B cell (primary cell): Measurements from ENCODE around the gene CCNF. TPM values are rescaled to one million over a fixed set of nuclear protein-coding genes. Genes with fewer than 3 reads are reported as not detected.

ENCODE experiments used
- ATAC-seq: fragments of 200-7000 bp; cut with Tn5 transposase; one replicate; pipeline ENCODE4 v1.10.0; 2021; ENCODE audit warnings: low read depth, mild to moderate bottlenecking, moderate number of reproducible peaks, moderate library complexity
- CTCF ChIA-PET: fragments of 350-600 bp; sonication (Branson Sonifier 250); formaldehyde crosslinking; loops from one replicate; lab custom pipeline; 2021; ENCODE audit warnings: antibody characterized with exemption, inconsistent platforms; lab: Charles Lee
- POLR2A ChIA-PET: fragments of 350-600 bp; sonication (Branson Sonifier 250); formaldehyde crosslinking; loops from one replicate; lab custom pipeline; 2021; ENCODE audit warnings: antibody characterized with exemption; lab: Charles Lee
- DNase-seq: peaks from one replicate; pipeline ENCODE4 v3.0.0; 2013
- H2AFZ ChIP-seq: 2 replicates; pipeline ENCODE4 v1.6.1; 2012; ENCODE audit warnings: mild to moderate bottlenecking, low read depth, low read length; ENCODE audit not compliant: insufficient read depth, poor library complexity, severe bottlenecking
- H3K27ac ChIP-seq, 2 donors: 1 replicate in 1 of 2; 2 replicates in 1 of 2; pipeline ENCODE4 v1.5.1; 2012 to 2013; ENCODE audit warnings: low read length in 2 of 2, mild to moderate bottlenecking in 2 of 2, moderate library complexity in 1 of 2
- H3K27me3 ChIP-seq, 4 experiments: fragments of 200-600 bp in 1 of 4; sonication (generic) in 1 of 4; replicated peaks in 1 of 4; 1 replicate in 2 of 4; 2 replicates in 2 of 4; pipeline versions ENCODE4 v1.6.1 to v1.7.0; 2013 to 2016; ENCODE audit warnings: low read length in 3 of 4, mild to moderate bottlenecking in 2 of 4, mixed read lengths in 1 of 4, moderate library complexity in 1 of 4; ENCODE audit not compliant: insufficient read depth in 4 of 4, control insufficient read depth in 3 of 4; ENCODE audit errors: control extremely low read depth in 1 of 4
- H3K36me3 ChIP-seq, 2 experiments: replicated peaks in 1 of 2; 1 replicate in 1 of 2; 2 replicates in 1 of 2; pipeline versions ENCODE4 v1.6.1 to v1.7.1; 2013; ENCODE audit warnings: low read length in 1 of 2; ENCODE audit not compliant: insufficient read depth in 2 of 2, control insufficient read depth in 1 of 2; ENCODE audit errors: control extremely low read depth in 1 of 2, extremely low read depth in 1 of 2
- H3K4me1 ChIP-seq, 2 donors: fragments of 200-600 bp in 1 of 2; sonication (generic) in 1 of 2; 1 replicate in 1 of 2; 2 replicates in 1 of 2; pipeline versions ENCODE4 v1.5.1 to v1.6.1; 2013 to 2017; ENCODE audit warnings: low read length in 2 of 2; ENCODE audit not compliant: control insufficient read depth in 2 of 2, insufficient read depth in 2 of 2
- H3K4me2 ChIP-seq: replicated peaks from 2 replicates; pipeline ENCODE3; 2012; ENCODE audit warnings: mild to moderate bottlenecking, low read depth, low read length; ENCODE audit not compliant: poor library complexity, severe bottlenecking
- H3K4me3 ChIP-seq, 5 experiments: fragments of 200-600 bp in 1 of 5; sonication (generic) in 1 of 5; 1 replicate in 3 of 5; 2 replicates in 2 of 5; pipeline versions ENCODE4 v1.5.1 to v1.7.0; 2011 to 2016; ENCODE audit warnings: low read length in 4 of 5, mild to moderate bottlenecking in 4 of 5, low read depth in 2 of 5, control low read depth in 1 of 5, moderate library complexity in 1 of 5; ENCODE audit not compliant: insufficient read depth in 1 of 5; ENCODE audit errors: control extremely low read depth in 1 of 5, extremely low read depth in 1 of 5
- H3K79me2 ChIP-seq: fragments of 200-600 bp; sonication (generic); one replicate; pipeline ENCODE4 v1.6.0; 2016; ENCODE audit warnings: low read length; ENCODE audit not compliant: control insufficient read depth, insufficient read depth
- H3K9ac ChIP-seq: fragments of 200-600 bp; sonication (generic); 2 replicates; pipeline ENCODE4 v1.6.1; 2017; ENCODE audit warnings: mild to moderate bottlenecking, low read length, moderate library complexity
- H3K9me3 ChIP-seq, 3 donors: one replicate each; pipeline versions ENCODE4 v1.6.1 to v1.7.1; 2013; ENCODE audit warnings: low read length in 2 of 3; ENCODE audit not compliant: control insufficient read depth in 2 of 3, insufficient read depth in 1 of 3; ENCODE audit errors: control extremely low read depth in 1 of 3
- H4K20me1 ChIP-seq: 2 replicates; pipeline ENCODE4 v1.6.0; 2012; ENCODE audit warnings: mild to moderate bottlenecking, low read length; ENCODE audit not compliant: insufficient read depth, control insufficient read depth, poor library complexity, severe bottlenecking
- H3K27ac Mint-ChIP-seq: one replicate; pipeline ENCODE4 v1.8.0; 2021; ENCODE audit warnings: mixed read lengths
- H3K27me3 Mint-ChIP-seq: one replicate; pipeline ENCODE4 v1.8.0; 2021; ENCODE audit warnings: mixed read lengths
- H3K4me1 Mint-ChIP-seq: one replicate; pipeline ENCODE4 v1.8.0; 2021; ENCODE audit warnings: mixed read lengths
- H3K4me3 Mint-ChIP-seq: one replicate; pipeline ENCODE4 v1.8.0; 2021; ENCODE audit warnings: mixed read lengths
- H3K9me3 Mint-ChIP-seq: one replicate; pipeline ENCODE4 v1.8.0; 2022; ENCODE audit warnings: mixed read lengths; ENCODE audit not compliant: insufficient read depth
- EZH2 ChIP-seq: IDR thresholded peaks from 2 replicates; pipeline ENCODE4 v1.6.1; 2012; ENCODE audit warnings: borderline replicate concordance, low read depth, mild to moderate bottlenecking, moderate library complexity, low read length; ENCODE audit not compliant: insufficient read depth, poor library complexity, severe bottlenecking
- WGBS: methylation state at CpG from one replicate; pipeline ENCODE4 v1.1.5; 2013; ENCODE audit warnings: missing lambda C conversion rate; ENCODE audit not compliant: insufficient coverage; 5-methylcytosine and 5-hydroxymethylcytosine counted together
- intact Hi-C: fragments of 100-400 bp; cut with micrococcal nuclease; formaldehyde crosslinking; loops from one replicate; pipeline ENCODE4 v1.10.0; 2022
- polyA plus RNA-seq: library from polyadenylated mRNA; depleted of rRNA; stranded (reverse); fragments of >200 nt; gene quantifications from 2 replicates; pipeline ENCODE4 v1.2.3, GENCODE V29; 2012
- total RNA-seq, 2 donors: library from RNA; stranded (reverse); fragments of 120-200 nt in 1 of 2; gene quantifications; 1 replicate in 1 of 2; 2 replicates in 1 of 2; pipeline versions ENCODE4 v1.2.3 to v1.2.4, GENCODE V29; 2013 to 2022
- TF ChIP-seq, protein P1 (sequence below): fragments of 200-600 bp; IDR thresholded peaks from one replicate; pipeline ENCODE4 v1.8.0; 2022; ENCODE audit warnings: antibody characterized with exemption, mild to moderate bottlenecking

Gene CCNF
- total and polyA plus RNA-seq, 2 donors (not counting 1 experiment from before 2014, with no cell fraction given): 3.2 to 5.3 TPM

DNA sequence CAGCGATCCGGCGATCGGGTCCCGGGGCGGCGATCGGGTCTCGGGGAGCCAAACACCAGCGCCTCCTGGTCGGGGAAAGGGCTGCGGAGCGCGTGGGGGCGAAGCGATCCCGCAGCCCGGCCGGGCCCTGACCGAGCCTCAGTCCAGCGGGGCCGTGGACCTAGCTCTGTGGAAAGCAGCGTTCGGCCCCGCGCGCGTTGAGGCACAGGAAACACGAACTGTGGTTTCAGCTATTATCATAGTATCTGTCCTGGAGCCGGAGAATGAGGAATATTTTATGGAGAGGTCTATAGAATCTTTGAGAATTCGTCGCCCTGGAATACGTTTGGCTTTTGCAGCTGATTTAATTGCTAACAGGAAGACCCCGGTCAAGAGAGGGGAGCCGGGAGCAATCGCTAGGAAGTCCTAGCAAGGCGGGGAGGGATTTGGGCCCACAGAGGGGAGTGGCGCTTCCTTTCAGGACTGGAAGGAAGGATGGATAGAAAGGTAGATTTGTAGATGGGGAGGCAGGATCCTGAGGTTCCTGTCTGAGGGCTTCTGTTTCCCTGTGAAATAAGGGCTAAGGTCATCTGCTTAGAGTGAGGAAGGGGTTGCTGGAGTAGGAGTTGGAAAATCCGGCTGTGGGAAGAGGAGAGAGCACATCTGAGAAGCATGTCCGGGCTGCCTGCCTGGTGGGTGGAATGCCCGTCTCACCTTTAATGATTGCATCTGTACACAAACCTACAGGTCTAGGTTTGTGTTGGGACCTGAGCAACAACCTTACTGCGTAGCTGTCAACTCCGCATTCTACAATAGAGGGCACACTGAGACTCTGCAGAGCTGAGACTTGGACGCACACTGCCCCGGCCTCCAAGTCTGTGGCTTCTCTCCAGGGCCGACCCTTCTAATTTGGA lies 770 bp downstream of the CCNF start:
- Mint-ChIP-seq H3K27ac (peak overlapping the region; percentile 85), H3K9me3 (no peaks in the 10 kb centered on the region), H3K27me3 (no peaks in the 10 kb centered on the region), H3K4me1 (peaks cover 13% of the 10 kb centered on the region), H3K4me3 (peak overlapping the region; percentile 96)
- Histone ChIP-seq H3K79me2 (peaks cover 17% of the 10 kb centered on the region), H3K4me3 (peak overlapping the region; percentile 45 to 80 (median 74)), H2AFZ (peak overlapping the region; percentile 85), H3K9ac (peak overlapping the region; percentile 67), H3K4me2 (peak overlapping the region; percentile 95), H4K20me1 (no peaks in the 10 kb centered on the region), H3K4me1 (peaks cover 9 to 17% of the 10 kb centered on the region in 2 donors), H3K9me3 (no peaks in the 10 kb centered on the region), H3K27me3 (no peaks in the 10 kb centered on the region), H3K27ac (peak overlapping the region in 1 of 2 donors; percentile 53), H3K36me3 (peaks cover 0 to 10% of the 10 kb centered on the region in 2 experiments)
- ChIA-PET POLR2A (interaction anchor here (1.0 to 2.0 kb wide), 2 partner anchors 10 to 30 kb away, joined by 3 to 6 read pairs; partner anchors contain the start of gene TEDC2), CTCF (interaction anchor here (0.7 to 4.4 kb wide), 11 partner anchors 10 to 388 kb away, joined by 3 to 31 read pairs (median 5); partner anchors contain the start of genes NTN3 and TBC1D24)
- TF ChIP-seq, protein P1, sequence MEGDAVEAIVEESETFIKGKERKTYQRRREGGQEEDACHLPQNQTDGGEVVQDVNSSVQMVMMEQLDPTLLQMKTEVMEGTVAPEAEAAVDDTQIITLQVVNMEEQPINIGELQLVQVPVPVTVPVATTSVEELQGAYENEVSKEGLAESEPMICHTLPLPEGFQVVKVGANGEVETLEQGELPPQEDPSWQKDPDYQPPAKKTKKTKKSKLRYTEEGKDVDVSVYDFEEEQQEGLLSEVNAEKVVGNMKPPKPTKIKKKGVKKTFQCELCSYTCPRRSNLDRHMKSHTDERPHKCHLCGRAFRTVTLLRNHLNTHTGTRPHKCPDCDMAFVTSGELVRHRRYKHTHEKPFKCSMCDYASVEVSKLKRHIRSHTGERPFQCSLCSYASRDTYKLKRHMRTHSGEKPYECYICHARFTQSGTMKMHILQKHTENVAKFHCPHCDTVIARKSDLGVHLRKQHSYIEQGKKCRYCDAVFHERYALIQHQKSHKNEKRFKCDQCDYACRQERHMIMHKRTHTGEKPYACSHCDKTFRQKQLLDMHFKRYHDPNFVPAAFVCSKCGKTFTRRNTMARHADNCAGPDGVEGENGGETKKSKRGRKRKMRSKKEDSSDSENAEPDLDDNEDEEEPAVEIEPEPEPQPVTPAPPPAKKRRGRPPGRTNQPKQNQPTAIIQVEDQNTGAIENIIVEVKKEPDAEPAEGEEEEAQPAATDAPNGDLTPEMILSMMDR: no peak
- TF ChIP-seq EZH2: no peak
- intact Hi-C loops: loop anchor here (1.0 kb wide), 4 partner anchors 30 to 162 kb away; partner anchors contain the start of genes RNPS1 and TEDC2
- WGBS: 2% methylated on average over 44 of the region's 46 CpGs
- ATAC-seq (no peak), DNase-seq (peak; percentile 59)

DNA sequence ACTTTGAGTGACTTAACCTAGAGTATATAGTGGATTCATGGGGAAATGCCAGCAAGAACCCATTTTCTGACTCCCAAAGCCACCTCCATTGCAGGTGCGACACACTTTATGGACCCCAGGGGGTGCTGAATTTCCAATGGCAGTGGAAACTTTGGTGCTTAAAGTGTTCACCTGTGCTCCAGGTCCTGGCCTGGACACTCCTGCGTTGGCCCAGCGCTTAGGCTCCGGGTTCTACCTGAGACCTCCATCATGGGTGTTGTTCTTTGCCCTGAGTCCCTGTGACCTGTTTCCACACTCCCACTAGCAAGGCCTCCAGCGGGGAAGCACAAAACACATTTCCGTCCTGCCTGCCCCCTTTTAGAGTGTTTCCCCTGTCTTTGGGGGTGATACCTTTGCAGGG lies 3.0 kb downstream of the CCNF start:
- DNase-seq: no peak
- H3K27ac Mint-ChIP-seq: no peak overlapping the region
- no peak overlapping the region for H3K4me2 ChIP-seq
- no peaks in the 10 kb centered on the region for H3K9me3 Mint-ChIP-seq
- no peak for TF ChIP-seq EZH2
- TF ChIP-seq, protein P1: no peak
- no peak overlapping the region for H3K4me3 ChIP-seq
- intact Hi-C loops: no loop called here
- POLR2A ChIA-PET: no interaction called here
- no peak overlapping the region for H3K27ac ChIP-seq
- WGBS: 98% methylated on average over 4 of the region's 6 CpGs
- H3K79me2 ChIP-seq: peaks cover 17% of the 10 kb centered on the region
- H3K4me3 Mint-ChIP-seq: no peak overlapping the region
- H3K27me3 Mint-ChIP-seq: no peaks in the 10 kb centered on the region
- H3K9ac ChIP-seq: no peak overlapping the region
- H3K9me3 ChIP-seq: no peaks in the 10 kb centered on the region
- H3K36me3 ChIP-seq: peaks cover 0 to 18% of the 10 kb centered on the region in 2 experiments
- no peaks in the 10 kb centered on the region for H4K20me1 ChIP-seq
- CTCF ChIA-PET: no interaction called here
- H3K4me1 ChIP-seq: peaks cover 9 to 17% of the 10 kb centered on the region in 2 donors
- ATAC-seq: no peak
- H2AFZ ChIP-seq: no peak overlapping the region
- no peaks in the 10 kb centered on the region for H3K27me3 ChIP-seq
- peaks cover 13% of the 10 kb centered on the region for H3K4me1 Mint-ChIP-seq
